NCI-H2171 (cell line): Measurements from ENCODE around the gene SYNRG.
A peak's percentile ranks its signal among the peaks of the same experiment; 100 is the strongest.
"Not testable (repeated sequence)": the region's sequence is repeated elsewhere in the genome, so short reads cannot be mapped to it uniquely, and the experiment has no call there.

Experiments
- DNase-seq: peaks from one replicate; lab custom pipeline; 2025; lab: John Stamatoyannopoulos, UW

SYNRG gene, protein sequence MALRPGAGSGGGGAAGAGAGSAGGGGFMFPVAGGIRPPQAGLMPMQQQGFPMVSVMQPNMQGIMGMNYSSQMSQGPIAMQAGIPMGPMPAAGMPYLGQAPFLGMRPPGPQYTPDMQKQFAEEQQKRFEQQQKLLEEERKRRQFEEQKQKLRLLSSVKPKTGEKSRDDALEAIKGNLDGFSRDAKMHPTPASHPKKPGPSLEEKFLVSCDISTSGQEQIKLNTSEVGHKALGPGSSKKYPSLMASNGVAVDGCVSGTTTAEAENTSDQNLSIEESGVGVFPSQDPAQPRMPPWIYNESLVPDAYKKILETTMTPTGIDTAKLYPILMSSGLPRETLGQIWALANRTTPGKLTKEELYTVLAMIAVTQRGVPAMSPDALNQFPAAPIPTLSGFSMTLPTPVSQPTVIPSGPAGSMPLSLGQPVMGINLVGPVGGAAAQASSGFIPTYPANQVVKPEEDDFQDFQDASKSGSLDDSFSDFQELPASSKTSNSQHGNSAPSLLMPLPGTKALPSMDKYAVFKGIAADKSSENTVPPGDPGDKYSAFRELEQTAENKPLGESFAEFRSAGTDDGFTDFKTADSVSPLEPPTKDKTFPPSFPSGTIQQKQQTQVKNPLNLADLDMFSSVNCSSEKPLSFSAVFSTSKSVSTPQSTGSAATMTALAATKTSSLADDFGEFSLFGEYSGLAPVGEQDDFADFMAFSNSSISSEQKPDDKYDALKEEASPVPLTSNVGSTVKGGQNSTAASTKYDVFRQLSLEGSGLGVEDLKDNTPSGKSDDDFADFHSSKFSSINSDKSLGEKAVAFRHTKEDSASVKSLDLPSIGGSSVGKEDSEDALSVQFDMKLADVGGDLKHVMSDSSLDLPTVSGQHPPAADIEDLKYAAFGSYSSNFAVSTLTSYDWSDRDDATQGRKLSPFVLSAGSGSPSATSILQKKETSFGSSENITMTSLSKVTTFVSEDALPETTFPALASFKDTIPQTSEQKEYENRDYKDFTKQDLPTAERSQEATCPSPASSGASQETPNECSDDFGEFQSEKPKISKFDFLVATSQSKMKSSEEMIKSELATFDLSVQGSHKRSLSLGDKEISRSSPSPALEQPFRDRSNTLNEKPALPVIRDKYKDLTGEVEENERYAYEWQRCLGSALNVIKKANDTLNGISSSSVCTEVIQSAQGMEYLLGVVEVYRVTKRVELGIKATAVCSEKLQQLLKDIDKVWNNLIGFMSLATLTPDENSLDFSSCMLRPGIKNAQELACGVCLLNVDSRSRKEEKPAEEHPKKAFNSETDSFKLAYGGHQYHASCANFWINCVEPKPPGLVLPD (N-terminal part only)

DNA sequence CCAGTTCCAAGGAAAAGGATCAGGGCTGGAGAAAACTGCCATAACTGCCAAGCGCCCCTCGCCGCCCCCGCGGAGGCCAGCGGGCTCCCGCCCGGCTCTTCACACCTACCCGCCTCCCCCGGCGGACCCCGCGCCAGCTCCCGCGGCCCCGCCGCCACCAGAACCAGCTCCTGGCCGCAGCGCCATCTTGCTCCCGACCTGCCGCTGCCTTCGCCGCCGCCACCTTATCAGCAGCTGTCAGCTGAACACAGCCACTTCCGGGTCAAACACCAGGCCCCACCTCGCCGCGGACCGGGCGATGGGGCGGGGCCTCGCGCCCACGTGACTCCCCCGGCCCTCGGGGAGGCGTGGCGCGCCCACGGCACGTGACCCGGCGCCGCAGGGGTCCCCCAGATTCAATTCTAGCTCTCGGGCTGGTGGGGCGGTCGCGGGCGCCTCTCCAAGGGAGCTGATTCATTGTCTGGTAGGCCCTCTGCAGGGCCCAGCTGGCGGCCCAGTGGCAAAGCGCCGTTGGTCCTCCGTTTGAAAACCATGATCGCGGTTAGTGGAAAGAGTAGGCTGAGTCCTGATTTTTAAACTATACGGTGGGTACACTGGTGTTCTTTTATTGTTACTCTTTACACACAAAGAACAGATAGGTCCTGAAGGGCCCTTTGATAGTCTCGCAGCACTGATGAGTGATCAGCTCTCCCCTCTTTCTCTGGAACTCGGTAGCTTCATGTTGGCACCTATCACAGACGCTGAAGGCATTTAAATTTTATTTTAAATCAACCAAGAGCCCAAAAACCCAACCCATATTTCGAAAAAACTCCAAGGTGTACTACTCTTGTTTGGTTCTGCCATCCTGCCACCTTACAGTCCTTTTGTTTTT lies at the start of gene SYNRG:
Gene SYNRG (minus strand): TSS at position 249 of the 871 bp plus-strand sequence. CDS start 63 bp downstream, at position 186.
- peak; percentile 95 for DNase-seq

- no peak for DNase-seq
Observed at GRCh38 chr17:37657202-37657601, 48.0 kb upstream of the SYNRG start.

- no peak for DNase-seq
Observed at GRCh38 chr17:37651849-37652248, 42.6 kb upstream of the SYNRG start.

- no peak for DNase-seq
Observed at GRCh38 chr17:37650419-37651003, 41.3 kb upstream of the SYNRG start.

- DNase-seq: no peak
Observed at GRCh38 chr17:37648555-37648954, 39.3 kb upstream of the SYNRG start.

DNA sequence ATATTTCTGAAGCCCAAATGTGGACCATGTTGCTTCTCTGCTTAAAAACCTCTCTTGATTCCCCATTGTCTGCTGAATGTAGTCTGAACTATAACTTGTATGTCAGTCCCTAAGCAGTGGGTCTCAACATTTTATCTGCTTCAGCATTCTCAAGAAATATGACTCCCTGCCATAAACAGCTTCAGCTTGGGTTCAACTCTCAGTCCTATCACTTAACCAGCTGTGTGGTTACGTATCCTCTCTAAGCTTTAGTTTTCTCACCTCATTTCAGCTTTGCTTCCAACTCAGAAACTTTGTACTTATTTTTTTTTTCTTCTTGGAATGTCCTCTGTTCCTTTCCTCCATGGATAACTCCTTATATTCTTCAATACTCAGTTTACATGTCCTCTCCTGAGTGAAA lies 38.6 kb upstream of the SYNRG start:
- DNase-seq: no peak

DNA sequence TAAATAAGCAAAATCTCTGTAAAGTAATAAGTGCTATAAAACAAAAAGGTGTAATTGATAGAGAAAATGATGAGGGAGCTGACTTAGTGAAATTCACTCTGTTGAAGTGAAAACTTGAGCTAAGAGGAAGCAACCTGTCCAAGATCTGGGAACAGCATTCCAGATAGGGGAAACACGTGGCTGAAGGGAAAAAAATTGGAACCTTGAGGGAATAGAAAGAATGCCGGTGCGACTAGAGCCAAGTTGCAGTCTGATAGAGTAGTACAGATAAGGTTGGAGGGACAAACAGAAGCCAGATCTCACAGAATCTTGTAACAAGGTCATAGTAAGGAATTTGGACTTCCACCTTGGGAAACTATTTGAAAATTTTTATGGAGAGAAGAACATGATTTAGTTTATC lies 34.7 kb upstream of the SYNRG start:
- no peak for DNase-seq

GRCh38 chr17:37643118-37643766 lies 34.0 kb upstream of the SYNRG start, which contains the start of gene DDX52:
DDX52 (minus strand) TSS chr17:37643446; CDS start chr17:37643420, 26 bp downstream.
- DNase-seq: peak; percentile 94

DNA sequence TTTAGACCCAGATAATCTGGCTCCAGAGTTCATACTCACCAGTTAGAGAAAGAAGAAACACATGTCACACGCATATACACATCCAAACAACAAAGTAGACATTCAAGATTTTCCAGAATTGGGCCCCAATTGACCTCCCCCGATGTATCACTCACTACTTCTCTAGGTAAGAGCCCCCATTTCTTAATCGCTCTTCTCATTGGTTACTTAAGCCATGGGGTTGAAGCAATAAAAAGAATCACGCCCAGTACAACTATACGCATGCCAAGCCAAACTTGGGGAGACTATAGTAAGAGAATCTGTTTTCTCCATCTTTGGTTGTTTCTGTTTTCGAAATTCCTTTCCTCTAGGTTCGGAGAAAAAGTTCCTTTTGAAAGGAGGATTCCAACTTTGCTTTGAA lies 33.5 kb upstream of the SYNRG start:
- no peak for DNase-seq

- no peak for DNase-seq
Observed at GRCh38 chr17:37640015-37640414, 30.8 kb upstream of the SYNRG start.

- DNase-seq: no peak
Observed at GRCh38 chr17:37637956-37638355, 28.7 kb upstream of the SYNRG start.

- DNase-seq: not testable (repeated sequence)
Observed at GRCh38 chr17:37616430-37616829, 7.2 kb upstream of the SYNRG start.

DNA sequence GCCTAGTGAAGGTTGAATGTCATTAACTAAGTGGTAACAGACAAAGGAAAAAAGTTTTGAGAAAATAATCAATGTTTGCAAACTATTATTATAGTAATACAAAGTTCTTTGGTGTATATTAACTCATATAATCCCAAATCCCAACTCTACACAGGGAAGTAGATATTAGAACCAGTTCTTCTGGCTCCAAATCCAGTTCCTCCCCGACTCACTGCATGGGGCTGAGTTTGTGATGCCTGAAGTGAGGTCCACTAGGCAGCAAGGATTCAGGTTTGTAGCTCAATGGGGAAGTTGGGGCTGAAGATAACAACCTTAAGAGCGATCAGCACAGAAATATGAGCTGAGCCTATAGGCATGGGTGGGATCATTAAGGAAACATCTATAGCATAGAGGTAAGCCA lies 5.6 kb upstream of the SYNRG start:
- no peak for DNase-seq

DNA sequence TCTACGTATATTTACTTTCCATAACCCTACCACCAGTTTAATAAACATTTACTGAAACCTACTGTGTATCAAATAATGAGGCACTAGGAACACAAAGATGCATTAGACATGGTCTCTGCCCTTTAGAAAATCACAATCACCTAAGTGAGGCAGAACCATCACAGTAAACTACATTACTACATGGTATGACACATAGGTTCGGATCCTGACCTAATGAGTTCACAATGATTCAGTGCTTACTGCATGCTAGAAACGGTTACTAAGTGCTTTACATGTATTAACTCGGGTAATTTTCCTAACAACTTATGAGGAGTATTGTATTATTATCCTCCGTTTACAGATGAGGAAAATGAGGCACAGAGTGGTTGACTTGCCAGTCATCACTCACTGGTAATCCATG lies 5.2 kb upstream of the SYNRG start:
- no peak for DNase-seq

- DNase-seq: no peak
Observed at GRCh38 chr17:37610971-37611370, 1.8 kb upstream of the SYNRG start.

- not testable (repeated sequence) for DNase-seq
Observed at GRCh38 chr17:37610041-37610420, 813 bp upstream of the SYNRG start.

GRCh38 chr17:37608351-37609169 lies 658 bp downstream of the SYNRG start:
- peak; percentile 48 for DNase-seq

DNA sequence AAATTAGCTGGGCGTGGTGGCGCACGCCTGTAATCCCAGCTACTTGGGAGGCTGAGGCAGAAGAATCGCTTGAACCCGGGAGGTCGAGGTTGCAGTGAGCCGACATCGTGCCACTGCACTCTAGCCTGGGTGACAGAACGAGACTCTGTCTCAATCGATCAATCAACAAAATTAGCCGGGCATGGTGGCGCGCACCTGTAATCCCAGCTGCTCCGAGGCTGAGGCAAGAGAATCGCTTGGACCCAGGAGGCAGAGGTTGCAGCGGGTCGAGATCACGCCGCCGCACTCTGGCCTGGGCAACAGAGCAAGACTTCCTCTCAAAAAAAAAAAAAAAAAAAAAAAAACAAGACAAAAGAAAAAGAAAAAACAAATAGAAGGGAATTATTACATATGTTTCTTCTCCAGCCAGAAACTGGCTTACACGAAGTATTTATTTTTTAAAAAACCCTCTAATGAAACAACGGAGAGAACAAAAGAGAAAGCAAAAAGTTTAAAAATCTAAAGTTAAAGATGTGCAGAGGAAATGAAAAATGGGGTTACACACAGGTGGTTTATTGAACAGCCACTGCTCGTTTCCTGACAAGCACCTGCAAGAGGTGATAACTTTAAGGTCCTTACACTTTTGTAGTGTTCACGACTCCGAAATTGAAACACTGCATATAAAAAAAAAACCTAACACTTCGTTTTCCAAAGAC lies 1.4 kb downstream of the SYNRG start:
- DNase-seq: no peak
